ENCODE results near the gene RERE. TPM values are rescaled to one million over a fixed set of nuclear protein-coding genes. Genes with fewer than 3 reads are reported as not detected.

Gene RERE
- total RNA-seq, 2 donors from 2014 or later, result 207 to 322 TPM

- DNase-seq (ENCODE audit: low spot score), result no peak
- Histone ChIP-seq H3K36me3 (no peaks in the 10 kb centered on the region), H3K4me3 (no peak overlapping the region), H3K27ac (peak overlapping the region; percentile 78 to 93), H3K27me3 (replicated peaks; ENCODE audit: insufficient read depth) (no peaks in the 10 kb centered on the region), H3K9me3 (no peaks in the 10 kb centered on the region), H3K4me1 (replicated peaks) (peaks cover 67% of the 10 kb centered on the region)
- WGBS, result 69% methylated on average over 3 of the region's 3 CpGs
- intact Hi-C loops (cut with DNase I), result loop anchor here (5.0 kb wide), 1 partner anchor 37 kb away; no protein-coding TSS in a partner anchor
- TF ChIP-seq POLR2A (IDR thresholded peaks at IDR 0.05), result no peak
- TF ChIP-seq POLR2AphosphoS5 (IDR thresholded peaks at IDR 0.05), result no peak
- TF ChIP-seq CTCF (IDR thresholded peaks at IDR 0.05), result no peak
Observed at GRCh38 chr1:8409606-8410005, 407.8 kb downstream of the RERE start.

- intact Hi-C loops (cut with DNase I), result loop anchor here (5.0 kb wide), 1 partner anchor 37 kb away; no protein-coding TSS in a partner anchor
Observed at GRCh38 chr1:8409106-8409505, 408.3 kb downstream of the RERE start.

GRCh38 chr1:8408151-8408839 is 409.1 kb downstream of the RERE start:
- intact Hi-C loops (cut with DNase I), result loop anchor here (5.0 kb wide), 1 partner anchor 36 kb away; no protein-coding TSS in a partner anchor
- Histone ChIP-seq H3K4me1 (replicated peaks) (peaks cover 54% of the 10 kb centered on the region), H3K9me3 (no peaks in the 10 kb centered on the region), H3K4me3 (peak overlapping the region in 1 of 2 donors; percentile 5), H3K27ac (peak overlapping the region; percentile 78 to 93), H3K27me3 (replicated peaks; ENCODE audit: insufficient read depth) (no peaks in the 10 kb centered on the region), H3K36me3 (no peaks in the 10 kb centered on the region)
- 10% methylated on average over 9 of the region's 9 CpGs for WGBS
- DNase-seq (ENCODE audit: low spot score), result peak; percentile 86
- no peak for TF ChIP-seq CTCF (IDR thresholded peaks at IDR 0.05)
- peak; percentile 72 for TF ChIP-seq POLR2AphosphoS5 (IDR thresholded peaks at IDR 0.05)

More at GRCh38 chr1:8409106-8409505, 408.3 kb downstream of the RERE start:
- Histone ChIP-seq H3K4me3 (no peak overlapping the region), H3K9me3 (no peaks in the 10 kb centered on the region), H3K4me1 (replicated peaks) (peaks cover 62% of the 10 kb centered on the region), H3K36me3 (no peaks in the 10 kb centered on the region), H3K27me3 (replicated peaks; ENCODE audit: insufficient read depth) (no peaks in the 10 kb centered on the region), H3K27ac (peak overlapping the region; percentile 78 to 93)
- TF ChIP-seq CTCF (IDR thresholded peaks at IDR 0.05), result peak in 3 of 4 experiments; percentile 38 to 54 (median 51)
- TF ChIP-seq POLR2AphosphoS5 (IDR thresholded peaks at IDR 0.05), result peak; percentile 57
- TF ChIP-seq POLR2A (IDR thresholded peaks at IDR 0.05), result no peak
- under 1% methylated on average over 6 of the region's 6 CpGs for WGBS
- DNase-seq (ENCODE audit: low spot score), result no peak

GRCh38 chr1:8407652-8408051 is 409.8 kb downstream of the RERE start:
- Histone ChIP-seq H3K9me3 (no peaks in the 10 kb centered on the region), H3K4me3 (no peak overlapping the region), H3K27ac (peak overlapping the region; percentile 78 to 93), H3K36me3 (no peaks in the 10 kb centered on the region), H3K4me1 (replicated peaks) (peaks cover 49% of the 10 kb centered on the region), H3K27me3 (replicated peaks; ENCODE audit: insufficient read depth) (no peaks in the 10 kb centered on the region)
- 32% methylated on average over 5 of the region's 5 CpGs for WGBS
- DNase-seq (ENCODE audit: low spot score), result no peak
- intact Hi-C loops (cut with DNase I), result loop anchor here (5.0 kb wide), 1 partner anchor 35 kb away; no protein-coding TSS in a partner anchor
- TF ChIP-seq CTCF (IDR thresholded peaks at IDR 0.05), result peak in 1 of 4 experiments; percentile 6
- no peak for TF ChIP-seq POLR2A (IDR thresholded peaks at IDR 0.05)
- TF ChIP-seq POLR2AphosphoS5 (IDR thresholded peaks at IDR 0.05), result no peak

- Histone ChIP-seq H3K27me3 (replicated peaks; ENCODE audit: insufficient read depth) (no peaks in the 10 kb centered on the region), H3K4me3 (no peak overlapping the region), H3K27ac (peak overlapping the region; percentile 78 to 93), H3K4me1 (replicated peaks) (peaks cover 45% of the 10 kb centered on the region), H3K9me3 (no peaks in the 10 kb centered on the region), H3K36me3 (no peaks in the 10 kb centered on the region)
- DNase-seq (ENCODE audit: low spot score), result no peak
- intact Hi-C loops (cut with DNase I), result loop anchor here (5.0 kb wide), 1 partner anchor 35 kb away; no protein-coding TSS in a partner anchor
- WGBS, result 64% methylated on average over 4 of the region's 4 CpGs
- no peak for TF ChIP-seq POLR2AphosphoS5 (IDR thresholded peaks at IDR 0.05)
- TF ChIP-seq POLR2A (IDR thresholded peaks at IDR 0.05), result no peak
- TF ChIP-seq CTCF (IDR thresholded peaks at IDR 0.05), result no peak
Observed at GRCh38 chr1:8406960-8407359, 410.5 kb downstream of the RERE start.
